Midbrain (tissue), 1 donor: Measurements from ENCODE around the gene DOCK10.
"Not testable (repeated sequence)": the region's sequence is repeated elsewhere in the genome, so short reads cannot be mapped to it uniquely, and the experiment has no call there.

Experiments used
- DNase-seq: peaks from one replicate; lab custom pipeline; 2025; lab: John Stamatoyannopoulos, UW

Gene DOCK10

GRCh38 chr2:224918626-224919471 lies 123.4 kb downstream of the DOCK10 start:
- no peak for DNase-seq

GRCh38 chr2:224917246-224917645 lies 125.0 kb downstream of the DOCK10 start:
- not testable (repeated sequence) for DNase-seq

- no peak for DNase-seq
Measured at GRCh38 chr2:224915136-224915535, 127.1 kb downstream of the DOCK10 start.

- no peak for DNase-seq
Measured at GRCh38 chr2:224910574-224910925, 131.7 kb downstream of the DOCK10 start.

- peak; percentile 43 for DNase-seq
Measured at GRCh38 chr2:224909885-224910573, 132.2 kb downstream of the DOCK10 start.

- DNase-seq: no peak
Measured at GRCh38 chr2:224908818-224909217, 133.4 kb downstream of the DOCK10 start.

GRCh38 chr2:224904381-224904780 lies 137.9 kb downstream of the DOCK10 start:
- DNase-seq: no peak

GRCh38 chr2:224903621-224904020 lies 138.6 kb downstream of the DOCK10 start:
- DNase-seq: no peak

- no peak for DNase-seq
Measured at GRCh38 chr2:224901121-224901676, 141.1 kb downstream of the DOCK10 start.

- no peak for DNase-seq
Measured at GRCh38 chr2:224895377-224895776, 146.9 kb downstream of the DOCK10 start.

- DNase-seq: peak; percentile 55
Measured at GRCh38 chr2:224894356-224894755, 147.9 kb downstream of the DOCK10 start.

GRCh38 chr2:224893848-224894247 lies 148.4 kb downstream of the DOCK10 start:
- DNase-seq: no peak

GRCh38 chr2:224892574-224893204 lies 149.6 kb downstream of the DOCK10 start:
- no peak for DNase-seq

GRCh38 chr2:224890372-224890771 lies 151.9 kb downstream of the DOCK10 start:
- DNase-seq: no peak

GRCh38 chr2:224887141-224887540 lies 155.1 kb downstream of the DOCK10 start:
- no peak for DNase-seq

- DNase-seq: no peak
Measured at GRCh38 chr2:224885836-224886547, 156.3 kb downstream of the DOCK10 start.

- no peak for DNase-seq
Measured at GRCh38 chr2:224885291-224885690, 157.0 kb downstream of the DOCK10 start.

- DNase-seq: no peak
Measured at GRCh38 chr2:224884188-224884587, 158.1 kb downstream of the DOCK10 start.

- DNase-seq: no peak
Measured at GRCh38 chr2:224883700-224884099, 158.6 kb downstream of the DOCK10 start.

GRCh38 chr2:224883172-224883516 lies 159.1 kb downstream of the DOCK10 start:
- DNase-seq: no peak

GRCh38 chr2:224882291-224883171 lies 159.7 kb downstream of the DOCK10 start:
- DNase-seq: no peak
